ENCODE data around the gene RBM12.

Gene RBM12

GRCh38 chr20:35619196-35620095, 45.3 kb downstream of the RBM12 start:
- peak; percentile 29 to 59 for DNase-seq

GRCh38 chr20:35618263-35619131, 46.2 kb downstream of the RBM12 start:
- no peak for DNase-seq

GRCh38 chr20:35617397-35618262, 47.1 kb downstream of the RBM12 start:
- peak in 1 of 2 experiments; percentile 14 for DNase-seq

GRCh38 chr20:35616465-35617396, 48.0 kb downstream of the RBM12 start:
- DNase-seq, result peak; percentile 59 to 67

- DNase-seq, result peak; percentile 97 to 98
Measured at GRCh38 chr20:35615667-35616464, 48.8 kb downstream of the RBM12 start, which contains the start of gene SPAG4. SPAG4 (plus strand) TSS chr20:35615829; CDS start chr20:35616004, 175 bp downstream.

GRCh38 chr20:35611482-35611881, 53.2 kb downstream of the RBM12 start:
- DNase-seq, result no peak

- DNase-seq, result no peak
Measured at GRCh38 chr20:35610833-35611427, 53.8 kb downstream of the RBM12 start.

- no peak for DNase-seq
Measured at GRCh38 chr20:35607003-35607735, 57.5 kb downstream of the RBM12 start.

- DNase-seq, result no peak
Measured at GRCh38 chr20:35606127-35606526, 58.6 kb downstream of the RBM12 start.

GRCh38 chr20:35604449-35604747, 60.3 kb downstream of the RBM12 start:
- DNase-seq, result no peak

- no peak for DNase-seq
Measured at GRCh38 chr20:35603695-35604448, 60.8 kb downstream of the RBM12 start.

- DNase-seq, result no peak
Measured at GRCh38 chr20:35602851-35603495, 61.7 kb downstream of the RBM12 start.

- DNase-seq, result no peak
Measured at GRCh38 chr20:35601990-35602389, 62.7 kb downstream of the RBM12 start.

- no peak for DNase-seq
Measured at GRCh38 chr20:35600993-35601973, 63.4 kb downstream of the RBM12 start.

GRCh38 chr20:35600176-35600992, 64.3 kb downstream of the RBM12 start:
- no peak for DNase-seq

- DNase-seq, result no peak
Measured at GRCh38 chr20:35599776-35600120, 65.0 kb downstream of the RBM12 start.
